ENCODE measurements around the gene HDC. TPM values are rescaled to one million over a fixed set of nuclear protein-coding genes. Genes with fewer than 3 reads are reported as not detected.

HDC gene
- total RNA-seq, 4 donors from 2014 or later: 0.66 to 5.9 (median 1.1) TPM

DNA sequence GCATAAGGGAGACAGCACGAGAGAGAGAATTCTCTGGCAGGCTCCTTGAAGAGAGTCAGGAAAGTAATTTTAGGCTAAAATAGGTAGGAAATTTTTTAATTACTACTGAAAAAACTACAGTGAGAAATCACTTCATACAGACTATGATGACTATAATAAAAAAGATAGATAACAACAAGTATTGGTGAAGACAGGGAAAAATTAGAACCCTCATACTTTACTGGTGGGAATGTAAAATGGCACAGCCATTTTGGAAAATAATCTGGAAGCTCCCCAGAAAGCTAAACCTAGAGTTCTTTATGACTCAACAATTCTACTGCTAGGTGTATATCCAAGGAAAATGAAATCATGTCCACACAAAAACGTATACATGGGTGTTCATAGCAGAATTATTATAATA lies 2.1 kb upstream of the HDC start:
- H3K4me3 ChIP-seq: no peak overlapping the region
- 78 to 83% methylated on average over 2 of the region's 2 CpGs for WGBS, 2 donors
- no peak overlapping the region for H3K27ac ChIP-seq
- H3K27me3 ChIP-seq: no peaks in the 10 kb centered on the region
- H3K36me3 ChIP-seq: no peaks in the 10 kb centered on the region
- DNase-seq (ENCODE audit: low spot score in 2 of 2): no peak
- no peaks in the 10 kb centered on the region for H3K4me1 ChIP-seq
- TF ChIP-seq POLR2A (IDR thresholded peaks at IDR 0.05) (no peak), EP300 (IDR thresholded peaks at IDR 0.05) (no peak)
- TF ChIP-seq, protein P1, sequence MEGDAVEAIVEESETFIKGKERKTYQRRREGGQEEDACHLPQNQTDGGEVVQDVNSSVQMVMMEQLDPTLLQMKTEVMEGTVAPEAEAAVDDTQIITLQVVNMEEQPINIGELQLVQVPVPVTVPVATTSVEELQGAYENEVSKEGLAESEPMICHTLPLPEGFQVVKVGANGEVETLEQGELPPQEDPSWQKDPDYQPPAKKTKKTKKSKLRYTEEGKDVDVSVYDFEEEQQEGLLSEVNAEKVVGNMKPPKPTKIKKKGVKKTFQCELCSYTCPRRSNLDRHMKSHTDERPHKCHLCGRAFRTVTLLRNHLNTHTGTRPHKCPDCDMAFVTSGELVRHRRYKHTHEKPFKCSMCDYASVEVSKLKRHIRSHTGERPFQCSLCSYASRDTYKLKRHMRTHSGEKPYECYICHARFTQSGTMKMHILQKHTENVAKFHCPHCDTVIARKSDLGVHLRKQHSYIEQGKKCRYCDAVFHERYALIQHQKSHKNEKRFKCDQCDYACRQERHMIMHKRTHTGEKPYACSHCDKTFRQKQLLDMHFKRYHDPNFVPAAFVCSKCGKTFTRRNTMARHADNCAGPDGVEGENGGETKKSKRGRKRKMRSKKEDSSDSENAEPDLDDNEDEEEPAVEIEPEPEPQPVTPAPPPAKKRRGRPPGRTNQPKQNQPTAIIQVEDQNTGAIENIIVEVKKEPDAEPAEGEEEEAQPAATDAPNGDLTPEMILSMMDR (IDR thresholded peaks at IDR 0.05): no peak
- H3K9me3 ChIP-seq: no peaks in the 10 kb centered on the region

DNA sequence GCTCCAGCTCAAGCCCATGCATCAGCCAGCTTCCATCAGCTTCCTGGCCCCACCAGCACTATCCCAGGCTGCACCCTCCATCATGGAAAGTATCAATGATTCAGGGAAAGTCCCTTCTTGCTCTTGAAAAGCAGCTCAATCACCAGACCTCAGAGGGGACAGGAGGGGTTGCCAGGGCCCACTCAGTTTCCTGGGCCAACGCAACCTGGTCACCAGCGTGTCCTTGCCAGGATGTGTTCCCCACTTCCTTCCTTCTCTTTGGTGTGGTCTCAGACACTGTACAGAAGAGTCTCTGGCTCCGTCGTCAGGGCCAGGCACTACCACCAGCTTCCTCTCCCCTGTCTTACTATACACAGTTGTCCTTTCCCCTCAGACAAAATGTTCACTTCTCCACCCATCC lies 3.0 kb downstream of the HDC start:
- no peaks in the 10 kb centered on the region for H3K4me1 ChIP-seq
- WGBS, 2 donors: 87 to 91% methylated on average over 4 of the region's 4 CpGs
- H3K27me3 ChIP-seq: no peaks in the 10 kb centered on the region
- TF ChIP-seq EP300 (IDR thresholded peaks at IDR 0.05): no peak
- no peak for TF ChIP-seq POLR2A (IDR thresholded peaks at IDR 0.05)
- TF ChIP-seq, protein P1 (IDR thresholded peaks at IDR 0.05): no peak
- H3K36me3 ChIP-seq: no peaks in the 10 kb centered on the region
- H3K9me3 ChIP-seq: no peaks in the 10 kb centered on the region
- DNase-seq (ENCODE audit: low spot score in 2 of 2): no peak
- no peak overlapping the region for H3K4me3 ChIP-seq
- H3K27ac ChIP-seq: no peak overlapping the region

DNA sequence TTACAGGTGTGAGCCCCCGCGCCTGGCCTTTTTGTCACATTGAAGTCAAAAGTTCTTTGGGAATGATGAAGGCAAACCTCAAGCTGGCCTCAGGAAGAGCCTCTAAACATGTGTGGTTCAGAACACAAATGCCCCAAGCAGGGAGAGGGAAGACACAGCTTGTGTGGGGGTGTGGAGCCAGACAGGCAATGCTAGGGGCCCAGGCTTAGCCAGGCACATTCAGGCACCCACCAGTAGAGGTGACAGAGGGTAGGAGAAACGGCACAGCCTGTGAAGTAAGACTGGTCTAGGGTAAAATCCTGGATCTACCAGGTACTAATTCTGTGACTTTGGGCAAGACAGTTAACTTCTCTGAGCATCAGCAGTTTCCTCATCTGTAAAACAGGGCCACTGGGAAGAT lies 3.5 kb downstream of the HDC start:
- 91 to 93% methylated on average over 3 of the region's 3 CpGs for WGBS, 2 donors
- TF ChIP-seq POLR2A (IDR thresholded peaks at IDR 0.05) (no peak), EP300 (IDR thresholded peaks at IDR 0.05) (no peak)
- H3K27ac ChIP-seq: no peak overlapping the region
- DNase-seq (ENCODE audit: low spot score in 2 of 2): no peak
- H3K36me3 ChIP-seq: no peaks in the 10 kb centered on the region
- no peaks in the 10 kb centered on the region for H3K27me3 ChIP-seq
- H3K4me1 ChIP-seq: no peaks in the 10 kb centered on the region
- no peaks in the 10 kb centered on the region for H3K9me3 ChIP-seq
- H3K4me3 ChIP-seq: no peak overlapping the region

DNA sequence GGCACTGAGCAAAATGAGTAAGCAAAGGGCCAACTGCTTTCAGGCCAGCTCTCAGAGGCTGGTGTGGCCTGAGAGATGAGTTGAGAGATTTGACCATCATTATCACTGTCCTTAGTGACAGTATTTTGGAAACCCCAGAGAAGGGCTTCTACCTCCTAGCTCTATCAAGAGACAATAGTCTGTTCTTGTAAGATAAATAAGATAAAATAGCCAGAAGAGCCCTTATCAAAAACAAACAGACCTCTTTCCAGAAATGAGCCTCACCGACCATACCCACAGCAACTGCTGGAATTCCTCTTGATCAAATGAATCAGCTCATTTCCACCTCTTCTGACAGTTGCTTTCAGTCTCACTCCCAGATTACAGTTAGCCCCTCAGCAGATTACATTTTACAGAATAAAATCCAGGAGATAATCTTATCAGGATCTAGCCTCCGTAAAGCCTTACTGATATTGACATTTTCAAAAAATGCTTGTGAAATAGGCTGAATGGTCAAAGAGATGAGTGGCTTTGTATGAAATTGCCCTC lies 4.5 kb downstream of the HDC start:
- WGBS, 2 donors: 72 to 88% methylated on average over 2 of the region's 2 CpGs
- Histone ChIP-seq H3K27ac (no peak overlapping the region), H3K27me3 (no peaks in the 10 kb centered on the region), H3K4me1 (no peaks in the 10 kb centered on the region), H3K9me3 (no peaks in the 10 kb centered on the region), H3K36me3 (no peaks in the 10 kb centered on the region), H3K4me3 (no peak overlapping the region)
- TF ChIP-seq POLR2A (IDR thresholded peaks at IDR 0.05): no peak
- TF ChIP-seq EP300 (IDR thresholded peaks at IDR 0.05): no peak
- TF ChIP-seq, protein P1 (IDR thresholded peaks at IDR 0.05): no peak
- DNase-seq (ENCODE audit: low spot score in 2 of 2): no peak

DNA sequence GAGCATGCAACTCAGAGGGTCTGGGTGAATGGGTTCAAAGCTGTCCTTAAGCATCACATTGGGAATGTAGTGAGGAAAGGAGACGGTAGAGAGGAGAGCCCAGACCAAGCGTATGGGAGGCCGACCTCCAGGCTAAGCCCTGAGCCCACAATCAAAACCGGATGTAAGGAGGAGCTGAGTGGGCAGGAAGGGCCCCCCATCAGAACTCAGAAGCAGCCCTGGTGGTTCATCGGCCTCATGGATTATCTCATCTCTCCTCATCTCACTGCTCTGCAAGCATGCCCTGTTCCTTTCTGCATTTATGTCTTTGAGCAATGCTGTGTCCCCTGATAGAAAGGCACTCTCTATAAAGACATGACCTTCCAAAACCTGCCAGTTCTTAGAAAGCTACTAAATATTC lies 6.2 kb downstream of the HDC start:
- no peak overlapping the region for H3K27ac ChIP-seq
- no peaks in the 10 kb centered on the region for H3K4me1 ChIP-seq
- TF ChIP-seq POLR2A (IDR thresholded peaks at IDR 0.05) (no peak), EP300 (IDR thresholded peaks at IDR 0.05) (no peak)
- TF ChIP-seq, protein P1 (IDR thresholded peaks at IDR 0.05): no peak
- no peaks in the 10 kb centered on the region for H3K9me3 ChIP-seq
- no peak for DNase-seq (ENCODE audit: low spot score in 2 of 2)
- H3K27me3 ChIP-seq: no peaks in the 10 kb centered on the region
- 68 to 74% methylated on average over 5 of the region's 5 CpGs for WGBS, 2 donors
- no peaks in the 10 kb centered on the region for H3K36me3 ChIP-seq
- no peak overlapping the region for H3K4me3 ChIP-seq

DNA sequence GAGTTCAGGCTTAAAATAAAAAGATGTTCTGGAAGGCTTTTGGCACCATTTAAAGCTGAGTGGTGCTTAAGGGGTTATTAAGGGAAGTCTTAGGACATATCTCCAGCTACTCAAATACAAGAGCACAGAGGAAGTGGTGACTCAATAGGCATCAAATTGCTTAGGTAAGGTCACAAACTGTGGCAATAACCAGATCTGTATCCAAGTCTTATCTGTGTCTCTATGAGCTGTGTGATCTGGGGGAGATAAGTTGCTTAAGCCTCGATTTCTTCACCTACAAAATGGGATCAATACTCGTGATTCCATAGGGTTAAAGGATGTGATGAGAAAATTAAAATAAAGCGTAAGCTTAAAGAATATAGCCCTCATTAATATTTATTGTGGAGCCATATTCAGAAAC lies 7.6 kb downstream of the HDC start:
- H3K9me3 ChIP-seq: no peaks in the 10 kb centered on the region
- no peaks in the 10 kb centered on the region for H3K4me1 ChIP-seq
- no peak for TF ChIP-seq POLR2A (IDR thresholded peaks at IDR 0.05)
- TF ChIP-seq, protein P1 (IDR thresholded peaks at IDR 0.05): no peak
- H3K36me3 ChIP-seq: no peaks in the 10 kb centered on the region
- no peak overlapping the region for H3K27ac ChIP-seq
- no peak overlapping the region for H3K4me3 ChIP-seq
- H3K27me3 ChIP-seq: no peaks in the 10 kb centered on the region
- WGBS, 2 donors: 89 to 92% methylated on average over 3 of the region's 3 CpGs
- no peak for DNase-seq (ENCODE audit: low spot score in 2 of 2)

All from tibial nerve (tissue), 4 donors.